H1 (cell line): ENCODE data around the gene PRDM5. TPM values are rescaled to one million over a fixed set of nuclear protein-coding genes. Genes with fewer than 3 reads are reported as not detected.

ENCODE experiments used
- CTCF ChIA-PET: fragments of 300-600 bp; sonication (Branson Sonifier 250); formaldehyde crosslinking; loops from one replicate; lab custom pipeline; 2021; ENCODE audit not compliant: partially characterized antibody; lab: Charles Lee
- POLR2A ChIA-PET: fragments of 300-600 bp; sonication (Branson Sonifier 250); formaldehyde crosslinking; loops from one replicate; lab custom pipeline; 2021; ENCODE audit warnings: inconsistent platforms; ENCODE audit not compliant: partially characterized antibody; lab: Charles Lee
- DNase-seq, 2 experiments: peaks; one replicate each; pipeline versions ENCODE4 v3.0.0 to v3.0.0-alpha.2; 2010 to 2022; ENCODE audit warnings: low spot score in 2 of 2, low read depth in 1 of 2, mixed read lengths in 1 of 2
- FAIRE-seq: peaks from 2 replicates; lab custom pipeline; 2011; peaks lifted over from hg19 to GRCh38; lab: Jason Lieb, UNC
- H2AFZ ChIP-seq: 2 replicates; pipeline ENCODE4 v1.8.1; 2012; ENCODE audit warnings: low read length, inconsistent platforms
- H2AK5ac ChIP-seq: 2 replicates; pipeline ENCODE4 v1.6.1; 2013; ENCODE audit warnings: low read depth, low read length
- H2BK120ac ChIP-seq: replicated peaks from 2 replicates; pipeline ENCODE3; 2013; ENCODE audit warnings: low read depth, low read length, inconsistent platforms
- H2BK12ac ChIP-seq: 2 replicates; pipeline ENCODE4 v1.6.1; 2013; ENCODE audit warnings: low read depth, low read length
- H2BK15ac ChIP-seq: 2 replicates; pipeline ENCODE4 v1.6.1; 2013; ENCODE audit warnings: low read length
- H2BK20ac ChIP-seq: 2 replicates; pipeline ENCODE4 v1.6.1; 2013; ENCODE audit warnings: low read length
- H2BK5ac ChIP-seq: 2 replicates; pipeline ENCODE4 v1.6.1; 2013; ENCODE audit warnings: low read depth, low read length
- H3K14ac ChIP-seq: 2 replicates; pipeline ENCODE4 v1.6.1; 2013; ENCODE audit warnings: inconsistent platforms; ENCODE audit not compliant: insufficient read length
- H3K18ac ChIP-seq: 2 replicates; pipeline ENCODE4 v1.6.1; 2013; ENCODE audit warnings: low read length; ENCODE audit errors: extremely low read depth
- H3K23ac ChIP-seq: 2 replicates; pipeline ENCODE4 v1.6.1; 2013; ENCODE audit warnings: inconsistent platforms; ENCODE audit not compliant: insufficient read length
- H3K23me2 ChIP-seq: 2 replicates; pipeline ENCODE4 v1.6.1; 2013; ENCODE audit warnings: low read depth, low read length
- H3K27ac ChIP-seq: 2 replicates; pipeline ENCODE4 v1.6.1; 2011; ENCODE audit warnings: low read depth, low read length, inconsistent platforms
- H3K27me3 ChIP-seq, 4 experiments: replicated peaks in 1 of 4; 1 replicate in 1 of 4; 2 replicates in 3 of 4; pipeline versions ENCODE4 v1.6.1 to v1.8.1; 2011 to 2013; ENCODE audit warnings: low read length in 3 of 4, mild to moderate bottlenecking in 3 of 4, inconsistent platforms in 2 of 4, mixed read lengths in 2 of 4, moderate library complexity in 1 of 4; ENCODE audit not compliant: control insufficient read depth in 3 of 4, insufficient read depth in 3 of 4; ENCODE audit errors: extremely low read depth in 1 of 4
- H3K36me3 ChIP-seq, 4 experiments: 2 replicates each; pipeline versions ENCODE4 v1.6.1 to v1.8.1; 2011 to 2013; ENCODE audit warnings: mild to moderate bottlenecking in 4 of 4, low read length in 3 of 4, moderate library complexity in 2 of 4, control low read depth in 1 of 4, inconsistent platforms in 1 of 4; ENCODE audit not compliant: insufficient read depth in 4 of 4, control insufficient read depth in 2 of 4
- H3K4ac ChIP-seq: replicated peaks from 2 replicates; pipeline ENCODE3; 2013; ENCODE audit warnings: low read length, low read depth, mixed read lengths, inconsistent platforms; ENCODE audit not compliant: insufficient read length
- H3K4me1 ChIP-seq, 4 experiments: replicated peaks in 1 of 4; 1 replicate in 1 of 4; 2 replicates in 3 of 4; pipeline versions ENCODE4 v1.6.1 to v1.8.1; 2011 to 2013; ENCODE audit warnings: low read length in 3 of 4, inconsistent platforms in 2 of 4, mixed read lengths in 1 of 4; ENCODE audit not compliant: insufficient read depth in 4 of 4, control insufficient read depth in 3 of 4
- H3K4me2 ChIP-seq, 2 experiments: 2 replicates each; pipeline versions ENCODE4 v1.6.1 to v1.8.1; 2011 to 2013; ENCODE audit warnings: low read depth in 2 of 2, low read length in 2 of 2, control low read depth in 1 of 2, inconsistent platforms in 1 of 2, mild to moderate bottlenecking in 1 of 2; ENCODE audit not compliant: insufficient read depth in 1 of 2
- H3K4me3 ChIP-seq, 4 experiments: fragments of 200-600, 300-600 bp in 1 of 4; sonication (generic), shearing (Covaris generic), sonication (Bioruptor Twin) in 1 of 4; 2 replicates each; pipeline versions ENCODE4 v1.5.1 to v1.8.1; 2011 to 2016; ENCODE audit warnings: low read length in 4 of 4, low read depth in 3 of 4, control low read depth in 2 of 4, inconsistent platforms in 2 of 4, mild to moderate bottlenecking in 2 of 4, mixed read lengths in 1 of 4, moderate library complexity in 1 of 4; ENCODE audit not compliant: insufficient read depth in 2 of 4; ENCODE audit errors: extremely low read depth in 1 of 4
- H3K56ac ChIP-seq: replicated peaks from 2 replicates; pipeline ENCODE3; 2013; ENCODE audit warnings: low read depth, mild to moderate bottlenecking, mixed read lengths, low read length, inconsistent platforms; ENCODE audit not compliant: insufficient read length
- H3K79me1 ChIP-seq: 2 replicates; pipeline ENCODE4 v1.6.1; 2013; ENCODE audit warnings: low read depth, low read length, control low read depth
- H3K79me2 ChIP-seq, 2 experiments: 2 replicates each; pipeline versions ENCODE4 v1.6.1 to v1.8.1; 2012 to 2013; ENCODE audit warnings: low read length in 2 of 2, mild to moderate bottlenecking in 2 of 2, inconsistent platforms in 1 of 2; ENCODE audit not compliant: insufficient read depth in 2 of 2, control insufficient read depth in 1 of 2
- H3K9ac ChIP-seq, 4 experiments: replicated peaks in 1 of 4; 1 replicate in 1 of 4; 2 replicates in 3 of 4; pipeline versions ENCODE4 v1.6.1 to v1.8.1; 2011 to 2013; ENCODE audit warnings: low read depth in 3 of 4, low read length in 3 of 4, control low read depth in 2 of 4, mild to moderate bottlenecking in 2 of 4, moderate library complexity in 2 of 4, inconsistent platforms in 1 of 4; ENCODE audit errors: extremely low read depth in 1 of 4
- H3K9me3 ChIP-seq, 2 experiments: 2 replicates each; pipeline versions ENCODE4 v1.6.1 to v1.8.1; 2012 to 2013; ENCODE audit warnings: mild to moderate bottlenecking in 2 of 2, moderate library complexity in 2 of 2, control low read depth in 1 of 2, inconsistent platforms in 1 of 2, low read depth in 1 of 2, low read length in 1 of 2, mixed read lengths in 1 of 2; ENCODE audit not compliant: insufficient read depth in 2 of 2
- H4K20me1 ChIP-seq, 2 experiments: replicated peaks in 1 of 2; 2 replicates each; pipeline versions ENCODE3 to v1.8.1; 2011 to 2013; ENCODE audit warnings: inconsistent platforms in 2 of 2, low read length in 2 of 2, mild to moderate bottlenecking in 1 of 2; ENCODE audit not compliant: insufficient read depth in 2 of 2, control insufficient read depth in 1 of 2
- H4K5ac ChIP-seq: 2 replicates; pipeline ENCODE4 v1.6.1; 2013; ENCODE audit warnings: low read length, low read depth, mixed read lengths, inconsistent platforms; ENCODE audit not compliant: insufficient read length
- H4K8ac ChIP-seq: 2 replicates; pipeline ENCODE4 v1.8.0; 2013; ENCODE audit warnings: mild to moderate bottlenecking, moderate library complexity, low read length, inconsistent platforms; ENCODE audit not compliant: insufficient read depth; ENCODE audit errors: extremely low read depth
- H4K91ac ChIP-seq: replicated peaks from 2 replicates; pipeline ENCODE3; 2013; ENCODE audit warnings: low read length, mixed read lengths, inconsistent platforms; ENCODE audit not compliant: insufficient read length
- BACH1 ChIP-seq: IDR thresholded peaks from 2 replicates; pipeline ENCODE4 v1.6.1; 2012; ENCODE audit warnings: low read length, improper control_type of control experiment
- JUND ChIP-seq: IDR thresholded peaks from 2 replicates; pipeline ENCODE4 v1.6.1; 2011; ENCODE audit warnings: mild to moderate bottlenecking, improper control_type of control experiment, low read length
- KDM4A ChIP-seq: IDR thresholded peaks from one replicate; pipeline ENCODE4 v1.7.1; 2012; ENCODE audit warnings: low read depth, mild to moderate bottlenecking, moderate library complexity, low read length, inconsistent platforms; ENCODE audit not compliant: severe bottlenecking
- NANOG ChIP-seq: IDR thresholded peaks from 2 replicates; pipeline ENCODE4 v1.6.1; 2011; ENCODE audit warnings: low read length, low read depth, mild to moderate bottlenecking, inconsistent platforms; ENCODE audit not compliant: insufficient read depth, poor library complexity, severe bottlenecking
- SRF ChIP-seq: IDR thresholded peaks from 2 replicates; pipeline ENCODE4 v1.6.1; 2011; ENCODE audit warnings: mild to moderate bottlenecking, low read depth, low read length, moderate library complexity
- WGBS, 2 experiments: shearing (Covaris generic) in 1 of 2; methylation state at CpG; one replicate each; pipeline versions ENCODE4 v1.1.6 to v1.1.7; 2013 to 2015; ENCODE audit warnings: low lambda C conversion rate in 2 of 2, mixed read lengths in 2 of 2, inconsistent platforms in 1 of 2, low coverage in 1 of 2, missing lambda C conversion rate in 1 of 2; ENCODE audit not compliant: insufficient replicate concordance in 2 of 2, insufficient coverage in 1 of 2, insufficient read length in 1 of 2; ENCODE audit errors: extremely low coverage in 1 of 2, missing lambda C conversion rate in 1 of 2; 5-methylcytosine and 5-hydroxymethylcytosine counted together
- polyA plus RNA-seq, 7 experiments: library from polyadenylated mRNA; depleted of rRNA in 3 of 7; stranded (reverse) in 5 of 7; unstranded in 2 of 7; fragments of >200 nt in 5 of 7; fragments of 200-250 nt in 2 of 7; gene quantifications; 1 replicate in 5 of 7; 2 replicates in 1 of 7; 4 replicates in 1 of 7; pipeline versions ENCODE4 v1.2.1 to v1.2.3, GENCODE V29; 2011 to 2013; ENCODE audit warnings: missing spikeins in 2 of 7, mixed read lengths in 2 of 7
- total RNA-seq: library from RNA; stranded (reverse); fragmentation: NEBNext Ultra II Directional; extraction: Animal tissue kit (Norgen Biotek cat#: 25700); gene quantifications from 2 replicates; pipeline ENCODE4 v1.2.1, GENCODE V29; 2021

Gene PRDM5
- total and polyA plus RNA-seq, 2 of the 8 experiments (the other 6 are each of a cell fraction or from before 2014, with no cell fraction given): 8.2 to 23.4 TPM

DNA sequence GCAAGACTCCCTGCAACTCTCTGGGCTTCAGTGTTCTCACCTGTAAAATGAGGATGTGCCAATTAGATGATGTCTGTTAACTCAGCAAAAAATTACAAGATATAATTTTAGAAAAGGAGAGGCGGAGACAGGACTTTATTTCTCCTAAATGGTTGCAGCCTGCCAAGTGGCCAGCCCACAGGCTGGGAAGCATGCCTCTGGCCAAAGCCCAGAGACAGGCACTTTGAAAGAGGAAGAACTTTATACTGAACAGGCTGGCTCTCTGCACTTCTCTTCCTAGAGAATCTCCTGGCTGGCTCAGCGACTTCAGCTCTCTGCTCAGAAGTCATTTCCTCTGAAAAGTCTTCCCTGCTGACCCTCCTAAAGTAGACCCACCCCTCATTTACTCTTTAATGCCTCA lies 3.7 kb downstream of the PRDM5 start:
- no peaks in the 10 kb centered on the region for H3K27me3 ChIP-seq
- CTCF ChIA-PET: interaction anchor here (0.7 to 1.3 kb wide), 7 partner anchors 44 to 152 kb away, joined by 3 to 5 read pairs (median 3); no protein-coding TSS in a partner anchor
- peaks cover 6% of the 10 kb centered on the region for H3K79me1 ChIP-seq
- H3K23ac ChIP-seq: no peak overlapping the region
- H4K91ac ChIP-seq: no peak overlapping the region
- no peak overlapping the region for H2AFZ ChIP-seq
- peaks cover 0 to 3% of the 10 kb centered on the region in 2 experiments for H4K20me1 ChIP-seq
- no peak overlapping the region for H2BK20ac ChIP-seq
- H3K4me2 ChIP-seq: no peak overlapping the region
- H3K9me3 ChIP-seq: no peaks in the 10 kb centered on the region
- no peak overlapping the region for H3K27ac ChIP-seq
- peaks cover 6 to 66% of the 10 kb centered on the region in 2 experiments; a peak in 2 of 4 replicates for H3K79me2 ChIP-seq
- no peak overlapping the region for H3K18ac ChIP-seq
- H4K5ac ChIP-seq: no peak overlapping the region
- no peak overlapping the region for H2AK5ac ChIP-seq
- FAIRE-seq (no peak), DNase-seq (no peak)
- peaks cover 10% of the 10 kb centered on the region for H3K23me2 ChIP-seq
- H2BK15ac ChIP-seq: no peak overlapping the region
- H3K9ac ChIP-seq: no peak overlapping the region; a peak in 2 of 7 replicates
- H4K8ac ChIP-seq: no peak overlapping the region
- POLR2A ChIA-PET: interaction anchor here (0.9 to 1.6 kb wide), 3 partner anchors 10 to 152 kb away, joined by 3 to 7 read pairs (median 3); no protein-coding TSS in a partner anchor
- H2BK120ac ChIP-seq: no peak overlapping the region
- H2BK12ac ChIP-seq: no peak overlapping the region
- H3K4me3 ChIP-seq: no peak overlapping the region
- peaks cover 3 to 17% (median 15%) of the 10 kb centered on the region in 4 experiments; a peak in 6 of 7 replicates for H3K4me1 ChIP-seq
- no peak overlapping the region for H3K56ac ChIP-seq
- 72% methylated on average over 2 of the region's 2 CpGs; no CpG with 5 or more reads in 1 of the 2 experiments for WGBS, 2 experiments
- no peak overlapping the region for H2BK5ac ChIP-seq
- H3K4ac ChIP-seq: no peak overlapping the region
- TF ChIP-seq SRF (no peak), BACH1 (no peak), KDM4A (no peak), JUND (no peak), NANOG (no peak)
- H3K14ac ChIP-seq: no peak overlapping the region
- no peaks in the 10 kb centered on the region; a peak in 1 of 8 replicates for H3K36me3 ChIP-seq
